ENCODE results near the gene FANCI. TPM values are rescaled to one million over a fixed set of nuclear protein-coding genes. Genes with fewer than 3 reads are reported as not detected.

The FANCI gene
- total RNA-seq, 1 experiment from 2014 or later: 163 TPM

- H3K4me1 ChIP-seq (ENCODE audit: insufficient read depth, low read length, poor library complexity, severe bottlenecking): no peaks in the 10 kb centered on the region
- no TSS peak for BruUV-seq (replicated peaks)
Observed at GRCh38 chr15:89198196-89198595, 45.6 kb upstream of the FANCI start.

GRCh38 chr15:89198934-89199333 is 44.8 kb upstream of the FANCI start:
- Histone ChIP-seq H3K4me3 (ENCODE audit: low read depth, low read length, poor library complexity, severe bottlenecking) (no peak overlapping the region), H3K27me3 (replicated peaks; ENCODE audit: insufficient read depth, low read depth, low read length, poor library complexity) (no peaks in the 10 kb centered on the region), H3K27ac (ENCODE audit: low read depth, low read length, poor library complexity, severe bottlenecking) (no peak overlapping the region), H3K9me3 (ENCODE audit: low read depth, low read length, poor library complexity, severe bottlenecking) (no peaks in the 10 kb centered on the region), H3K36me3 (ENCODE audit: insufficient read depth, low read length, poor library complexity, severe bottlenecking) (no peaks in the 10 kb centered on the region), H3K4me1 (ENCODE audit: insufficient read depth, low read length, poor library complexity, severe bottlenecking) (no peaks in the 10 kb centered on the region)
- intact Hi-C loops (cut with micrococcal nuclease; ENCODE audit: unreplicated experiment): no loop called here
- no TSS peak for BruUV-seq (replicated peaks)
- CTCF ChIA-PET: no interaction called here
- no peak for DNase-seq (ENCODE audit: low spot score)
- TF ChIP-seq, protein P1, sequence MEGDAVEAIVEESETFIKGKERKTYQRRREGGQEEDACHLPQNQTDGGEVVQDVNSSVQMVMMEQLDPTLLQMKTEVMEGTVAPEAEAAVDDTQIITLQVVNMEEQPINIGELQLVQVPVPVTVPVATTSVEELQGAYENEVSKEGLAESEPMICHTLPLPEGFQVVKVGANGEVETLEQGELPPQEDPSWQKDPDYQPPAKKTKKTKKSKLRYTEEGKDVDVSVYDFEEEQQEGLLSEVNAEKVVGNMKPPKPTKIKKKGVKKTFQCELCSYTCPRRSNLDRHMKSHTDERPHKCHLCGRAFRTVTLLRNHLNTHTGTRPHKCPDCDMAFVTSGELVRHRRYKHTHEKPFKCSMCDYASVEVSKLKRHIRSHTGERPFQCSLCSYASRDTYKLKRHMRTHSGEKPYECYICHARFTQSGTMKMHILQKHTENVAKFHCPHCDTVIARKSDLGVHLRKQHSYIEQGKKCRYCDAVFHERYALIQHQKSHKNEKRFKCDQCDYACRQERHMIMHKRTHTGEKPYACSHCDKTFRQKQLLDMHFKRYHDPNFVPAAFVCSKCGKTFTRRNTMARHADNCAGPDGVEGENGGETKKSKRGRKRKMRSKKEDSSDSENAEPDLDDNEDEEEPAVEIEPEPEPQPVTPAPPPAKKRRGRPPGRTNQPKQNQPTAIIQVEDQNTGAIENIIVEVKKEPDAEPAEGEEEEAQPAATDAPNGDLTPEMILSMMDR (conservative IDR thresholded peaks at IDR 0.05; ENCODE audit: low read depth, low read length): no peak
- no peak for TF ChIP-seq EZH2 (IDR thresholded peaks at IDR 0.05; ENCODE audit: borderline replicate concordance, low read depth, low read length, poor library complexity, severe bottlenecking)
- POLR2A ChIA-PET (ENCODE audit: low non-redundant PET): no interaction called here

More at GRCh38 chr15:89198196-89198595, 45.6 kb upstream of the FANCI start:
- intact Hi-C loops (cut with micrococcal nuclease; ENCODE audit: unreplicated experiment): no loop called here
- TF ChIP-seq, protein P1 (conservative IDR thresholded peaks at IDR 0.05; ENCODE audit: low read depth, low read length): no peak
- TF ChIP-seq EZH2 (IDR thresholded peaks at IDR 0.05; ENCODE audit: borderline replicate concordance, low read depth, low read length, poor library complexity, severe bottlenecking): no peak
- Histone ChIP-seq H3K4me3 (ENCODE audit: low read depth, low read length, poor library complexity, severe bottlenecking) (no peak overlapping the region), H3K27me3 (replicated peaks; ENCODE audit: insufficient read depth, low read depth, low read length, poor library complexity) (no peaks in the 10 kb centered on the region), H3K36me3 (ENCODE audit: insufficient read depth, low read length, poor library complexity, severe bottlenecking) (no peaks in the 10 kb centered on the region), H3K27ac (ENCODE audit: low read depth, low read length, poor library complexity, severe bottlenecking) (no peak overlapping the region), H3K9me3 (ENCODE audit: low read depth, low read length, poor library complexity, severe bottlenecking) (no peaks in the 10 kb centered on the region)
- ChIA-PET CTCF (no interaction called here), POLR2A (ENCODE audit: low non-redundant PET) (interaction anchor here (0.6 kb wide), 1 partner anchor 138 kb away, joined by 3 read pairs; no protein-coding TSS in a partner anchor)
- DNase-seq (ENCODE audit: low spot score): no peak

DNA sequence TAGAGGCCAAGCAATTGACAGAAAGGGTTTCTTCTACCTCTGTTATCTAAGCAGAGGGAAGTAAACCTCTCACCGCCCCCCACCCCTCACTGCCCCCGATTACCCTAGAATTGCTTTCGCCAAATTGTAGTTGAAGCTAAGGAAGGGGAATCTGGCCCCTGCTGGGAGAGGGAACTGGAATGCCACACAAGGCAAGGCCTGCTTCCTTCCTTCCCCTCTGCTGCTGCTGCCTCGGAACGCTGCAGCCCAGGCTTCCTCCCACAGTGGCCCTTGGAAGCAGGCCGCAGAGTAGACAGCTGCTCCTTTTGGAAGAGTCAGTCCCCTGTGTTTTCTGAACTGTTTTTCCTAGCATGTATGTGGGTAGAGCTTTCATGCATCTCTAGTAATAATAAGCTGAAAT is 44.0 kb upstream of the FANCI start:
- Histone ChIP-seq H3K27ac (ENCODE audit: low read depth, low read length, poor library complexity, severe bottlenecking) (no peak overlapping the region), H3K27me3 (replicated peaks; ENCODE audit: insufficient read depth, low read depth, low read length, poor library complexity) (no peaks in the 10 kb centered on the region), H3K36me3 (ENCODE audit: insufficient read depth, low read length, poor library complexity, severe bottlenecking) (no peaks in the 10 kb centered on the region), H3K9me3 (ENCODE audit: low read depth, low read length, poor library complexity, severe bottlenecking) (no peaks in the 10 kb centered on the region), H3K4me1 (ENCODE audit: insufficient read depth, low read length, poor library complexity, severe bottlenecking) (no peaks in the 10 kb centered on the region), H3K4me3 (ENCODE audit: low read depth, low read length, poor library complexity, severe bottlenecking) (no peak overlapping the region)
- ChIA-PET POLR2A (ENCODE audit: low non-redundant PET) (interaction anchor here (0.6 kb wide), 1 partner anchor 256 kb away, joined by 5 read pairs; no protein-coding TSS in a partner anchor), CTCF (no interaction called here)
- BruUV-seq (replicated peaks): no TSS peak
- intact Hi-C loops (cut with micrococcal nuclease; ENCODE audit: unreplicated experiment): no loop called here
- TF ChIP-seq EZH2 (IDR thresholded peaks at IDR 0.05; ENCODE audit: borderline replicate concordance, low read depth, low read length, poor library complexity, severe bottlenecking): no peak
- TF ChIP-seq, protein P1 (conservative IDR thresholded peaks at IDR 0.05; ENCODE audit: low read depth, low read length): no peak
- no peak for DNase-seq (ENCODE audit: low spot score)
